Epithelial cell of proximal tubule (primary cell): ENCODE measurements around the gene GNAO1. TPM values are rescaled to one million over a fixed set of nuclear protein-coding genes. Genes with fewer than 3 reads are reported as not detected.

Experiments used
- DNase-seq: peaks from one replicate; pipeline ENCODE4 v3.0.0-alpha.2; 2011; ENCODE audit warnings: low read depth
- H3K4me3 ChIP-seq: 2 replicates; pipeline ENCODE4 v1.5.1; 2011; ENCODE audit warnings: low read depth, mild to moderate bottlenecking, low read length
- CTCF ChIP-seq: conservative IDR thresholded peaks from 2 replicates; pipeline ENCODE4 v1.5.1; 2012; ENCODE audit warnings: low read depth, mild to moderate bottlenecking, low read length
- total RNA-seq: library from RNA; depleted of rRNA; stranded (reverse); fragments of >200 nt; gene quantifications from 2 replicates; pipeline ENCODE4 v1.2.3, GENCODE V29; 2015

Gene GNAO1
- total RNA-seq, 1 donor from 2014 or later, result 1.1 TPM

GRCh38 chr16:56267888-56268287 is 76.6 kb downstream of the GNAO1 start:
- no peak for DNase-seq
- TF ChIP-seq CTCF, result no peak
- H3K4me3 ChIP-seq, result no peak overlapping the region

GRCh38 chr16:56268799-56269198 is 77.5 kb downstream of the GNAO1 start:
- H3K4me3 ChIP-seq, result no peak overlapping the region
- no peak for TF ChIP-seq CTCF
- DNase-seq, result no peak

- no peak overlapping the region for H3K4me3 ChIP-seq
- no peak for DNase-seq
- no peak for TF ChIP-seq CTCF
Observed at GRCh38 chr16:56269281-56269680, 78.0 kb downstream of the GNAO1 start.

GRCh38 chr16:56269811-56270684 is 78.8 kb downstream of the GNAO1 start:
- H3K4me3 ChIP-seq, result no peak overlapping the region
- no peak for DNase-seq
- TF ChIP-seq CTCF, result no peak

- no peak for TF ChIP-seq CTCF
- no peak for DNase-seq
- no peak overlapping the region for H3K4me3 ChIP-seq
Observed at GRCh38 chr16:56270828-56271227, 79.5 kb downstream of the GNAO1 start.

GRCh38 chr16:56272583-56272894 is 81.2 kb downstream of the GNAO1 start:
- no peak for TF ChIP-seq CTCF
- H3K4me3 ChIP-seq, result no peak overlapping the region
- DNase-seq, result no peak

- TF ChIP-seq CTCF, result no peak
- H3K4me3 ChIP-seq, result no peak overlapping the region
- no peak for DNase-seq
Observed at GRCh38 chr16:56273615-56274014, 82.3 kb downstream of the GNAO1 start.
